MM.1S (cell line): ENCODE measurements around the gene UBTD1.

Experiments
- DNase-seq: peaks from one replicate; pipeline ENCODE4 v3.0.0-alpha.2; 2015
- H2AFZ ChIP-seq: fragments of 300-600 bp; sonication (generic); 2 replicates; pipeline ENCODE4 v1.6.0; 2016; ENCODE audit warnings: antibody characterized with exemption, low read length
- H3F3A ChIP-seq: fragments of 300-600 bp; sonication (generic); 2 replicates; pipeline ENCODE4 v1.6.1; 2016; ENCODE audit warnings: mild to moderate bottlenecking, antibody characterized with exemption, low read length, moderate library complexity, mixed read lengths; ENCODE audit not compliant: insufficient read depth
- H3K27ac ChIP-seq: fragments of 300-600 bp; sonication (generic); 2 replicates; pipeline ENCODE4 v1.5.1; 2016; ENCODE audit warnings: mild to moderate bottlenecking, low read length
- H3K27me3 ChIP-seq: fragments of 300-600 bp; sonication (generic); replicated peaks from 2 replicates; pipeline ENCODE4 v1.6.0; 2016; ENCODE audit warnings: low read length; ENCODE audit not compliant: insufficient read depth
- H3K36me3 ChIP-seq: fragments of 300-600 bp; sonication (generic); replicated peaks from 2 replicates; pipeline ENCODE4 v1.6.1; 2016; ENCODE audit warnings: mild to moderate bottlenecking, low read length, mixed read lengths; ENCODE audit not compliant: insufficient read depth
- H3K4me1 ChIP-seq: fragments of 300-600 bp; sonication (generic); 2 replicates; pipeline ENCODE4 v1.6.1; 2016; ENCODE audit warnings: low read length, mixed read lengths
- H3K4me2 ChIP-seq: fragments of 300-600 bp; sonication (generic); 2 replicates; pipeline ENCODE4 v1.6.0; 2016; ENCODE audit warnings: low read depth, low read length
- H3K4me3 ChIP-seq: fragments of 300-600 bp; sonication (generic); 2 replicates; pipeline ENCODE4 v1.5.1; 2016; ENCODE audit warnings: low read length, mixed read lengths
- H3K79me2 ChIP-seq: fragments of 300-600 bp; sonication (generic); 2 replicates; pipeline ENCODE4 v1.6.1; 2016; ENCODE audit warnings: mixed run types, low read length, mixed read lengths
- H3K9ac ChIP-seq: fragments of 300-600 bp; sonication (generic); 2 replicates; pipeline ENCODE4 v1.6.1; 2016; ENCODE audit warnings: low read length, mixed read lengths
- H3K9me2 ChIP-seq: fragments of 300-600 bp; sonication (generic); replicated peaks from 2 replicates; pipeline ENCODE4 v1.6.1; 2016; ENCODE audit warnings: mild to moderate bottlenecking, low read length, mixed read lengths; ENCODE audit not compliant: insufficient read depth
- H3K9me3 ChIP-seq: fragments of 300-600 bp; sonication (generic); replicated peaks from 2 replicates; pipeline ENCODE4 v1.6.1; 2016; ENCODE audit warnings: mild to moderate bottlenecking, low read length, mixed read lengths; ENCODE audit not compliant: insufficient read depth
- H4K20me1 ChIP-seq: fragments of 300-600 bp; sonication (generic); 2 replicates; pipeline ENCODE4 v1.6.1; 2016; ENCODE audit warnings: mild to moderate bottlenecking, low read length, moderate library complexity, mixed read lengths; ENCODE audit not compliant: insufficient read depth
- EZH2 ChIP-seq: fragments of 300-600 bp; sonication (generic); optimal IDR thresholded peaks from 2 replicates; pipeline ENCODE3; 2017; ENCODE audit warnings: low read depth, mild to moderate bottlenecking, antibody characterized with exemption, low read length, mixed read lengths
- EZH2phosphoT487 ChIP-seq: fragments of 300-600 bp; sonication (generic); IDR thresholded peaks from 2 replicates; pipeline ENCODE4 v1.6.1; 2018; ENCODE audit warnings: antibody characterized with exemption, low read length
- TF ChIP-seq, protein P1 (sequence below): fragments of 300-600 bp; sonication (generic); IDR thresholded peaks from 2 replicates; pipeline ENCODE4 v1.5.1; 2016; ENCODE audit warnings: antibody characterized with exemption, low read length, mixed read lengths

The UBTD1 gene

DNA sequence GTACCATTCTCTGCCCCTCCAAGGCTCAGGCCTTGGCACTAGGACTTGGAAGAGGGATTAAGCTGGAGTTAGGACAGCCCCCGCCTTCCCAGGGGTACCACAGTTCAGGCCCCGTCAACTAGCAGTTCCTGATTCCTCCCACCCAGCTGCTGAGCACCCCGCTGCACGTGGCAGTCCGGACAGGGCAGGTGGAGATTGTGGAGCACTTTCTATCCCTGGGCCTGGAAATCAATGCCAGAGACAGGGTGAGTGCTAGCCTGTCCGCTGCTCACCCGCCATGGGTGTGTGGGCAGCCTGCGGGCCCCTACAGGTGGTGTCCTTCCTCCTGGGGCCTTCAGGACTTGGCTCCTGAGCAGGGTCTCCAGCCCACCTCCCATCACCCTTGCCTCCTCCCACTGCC, 83.4 kb downstream of the UBTD1 start:
- no peaks in the 10 kb centered on the region for H3K27me3 ChIP-seq
- H3K4me3 ChIP-seq: no peak overlapping the region
- H3K79me2 ChIP-seq: no peaks in the 10 kb centered on the region
- H3K4me1 ChIP-seq: no peaks in the 10 kb centered on the region
- no peaks in the 10 kb centered on the region for H3F3A ChIP-seq
- H3K9me3 ChIP-seq: no peaks in the 10 kb centered on the region
- no peak overlapping the region for H2AFZ ChIP-seq
- H3K36me3 ChIP-seq: no peaks in the 10 kb centered on the region
- no peak overlapping the region for H3K27ac ChIP-seq
- TF ChIP-seq EZH2phosphoT487 (no peak), EZH2 (no peak)
- TF ChIP-seq, protein P1, sequence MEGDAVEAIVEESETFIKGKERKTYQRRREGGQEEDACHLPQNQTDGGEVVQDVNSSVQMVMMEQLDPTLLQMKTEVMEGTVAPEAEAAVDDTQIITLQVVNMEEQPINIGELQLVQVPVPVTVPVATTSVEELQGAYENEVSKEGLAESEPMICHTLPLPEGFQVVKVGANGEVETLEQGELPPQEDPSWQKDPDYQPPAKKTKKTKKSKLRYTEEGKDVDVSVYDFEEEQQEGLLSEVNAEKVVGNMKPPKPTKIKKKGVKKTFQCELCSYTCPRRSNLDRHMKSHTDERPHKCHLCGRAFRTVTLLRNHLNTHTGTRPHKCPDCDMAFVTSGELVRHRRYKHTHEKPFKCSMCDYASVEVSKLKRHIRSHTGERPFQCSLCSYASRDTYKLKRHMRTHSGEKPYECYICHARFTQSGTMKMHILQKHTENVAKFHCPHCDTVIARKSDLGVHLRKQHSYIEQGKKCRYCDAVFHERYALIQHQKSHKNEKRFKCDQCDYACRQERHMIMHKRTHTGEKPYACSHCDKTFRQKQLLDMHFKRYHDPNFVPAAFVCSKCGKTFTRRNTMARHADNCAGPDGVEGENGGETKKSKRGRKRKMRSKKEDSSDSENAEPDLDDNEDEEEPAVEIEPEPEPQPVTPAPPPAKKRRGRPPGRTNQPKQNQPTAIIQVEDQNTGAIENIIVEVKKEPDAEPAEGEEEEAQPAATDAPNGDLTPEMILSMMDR: no peak
- no peaks in the 10 kb centered on the region for H4K20me1 ChIP-seq
- no peak overlapping the region for H3K4me2 ChIP-seq
- DNase-seq: no peak
- H3K9ac ChIP-seq: no peak overlapping the region
- no peaks in the 10 kb centered on the region for H3K9me2 ChIP-seq

DNA sequence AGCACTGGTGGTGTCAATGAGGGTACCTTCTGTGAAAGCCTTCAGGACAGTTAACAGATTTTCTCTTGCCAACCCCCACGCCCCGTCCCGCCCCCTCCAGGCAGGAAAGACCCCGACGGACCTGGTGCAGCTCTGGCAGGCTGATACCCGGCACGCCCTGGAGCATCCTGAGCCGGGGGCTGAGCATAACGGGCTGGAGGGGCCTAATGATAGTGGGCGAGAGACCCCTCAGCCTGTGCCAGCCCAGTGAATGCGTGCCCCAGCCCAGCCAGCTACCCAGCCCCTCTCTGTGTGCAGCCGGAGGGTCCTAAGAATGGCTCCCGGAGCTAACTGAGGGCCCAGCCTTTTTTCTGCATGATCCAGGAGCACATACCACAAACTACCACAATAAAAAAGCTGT, 84.8 kb downstream of the UBTD1 start:
- H4K20me1 ChIP-seq: no peaks in the 10 kb centered on the region
- no peak overlapping the region for H3K4me2 ChIP-seq
- no peaks in the 10 kb centered on the region for H3K36me3 ChIP-seq
- no peaks in the 10 kb centered on the region for H3K4me1 ChIP-seq
- no peaks in the 10 kb centered on the region for H3F3A ChIP-seq
- H3K27ac ChIP-seq: no peak overlapping the region
- H3K9ac ChIP-seq: no peak overlapping the region
- H3K4me3 ChIP-seq: no peak overlapping the region
- H3K27me3 ChIP-seq: no peaks in the 10 kb centered on the region
- H2AFZ ChIP-seq: 0 out of 2 replicates have a peak overlapping the region, but pooled peaks have one; percentile 42
- TF ChIP-seq EZH2phosphoT487 (no peak), EZH2 (no peak)
- TF ChIP-seq, protein P1: no peak
- H3K9me3 ChIP-seq: no peaks in the 10 kb centered on the region
- H3K79me2 ChIP-seq: no peaks in the 10 kb centered on the region
- H3K9me2 ChIP-seq: no peaks in the 10 kb centered on the region
- DNase-seq: no peak

- no peak within 1 kb of the TSS for H3K9ac ChIP-seq
- no peak for DNase-seq
- H3F3A ChIP-seq: no peaks in the 10 kb centered on the region
- H3K36me3 ChIP-seq: no peaks in the 10 kb centered on the region
- H3K79me2 ChIP-seq: no peaks in the 10 kb centered on the region
- no peaks in the 10 kb centered on the region for H3K27me3 ChIP-seq
- no peaks in the 10 kb centered on the region for H3K9me2 ChIP-seq
- H3K4me3 ChIP-seq: no peak within 1 kb of the TSS
- no peak for TF ChIP-seq EZH2
- 0 out of 2 replicates have a peak within 1 kb of the TSS, but pooled peaks have one; percentile 42 for H2AFZ ChIP-seq
- H3K27ac ChIP-seq: no peak within 1 kb of the TSS
- no peaks in the 10 kb centered on the region for H3K4me1 ChIP-seq
- H3K9me3 ChIP-seq: no peaks in the 10 kb centered on the region
- no peaks in the 10 kb centered on the region for H4K20me1 ChIP-seq
- H3K4me2 ChIP-seq: no peak within 1 kb of the TSS
Observed at GRCh38 chr10:97584060-97584797, 85.5 kb downstream of the UBTD1 start, which contains the start of gene HOGA1. Gene HOGA1, plus strand, starts transcription at chr10:97584389. Its CDS starts 315 bp downstream, at chr10:97584704.

DNA sequence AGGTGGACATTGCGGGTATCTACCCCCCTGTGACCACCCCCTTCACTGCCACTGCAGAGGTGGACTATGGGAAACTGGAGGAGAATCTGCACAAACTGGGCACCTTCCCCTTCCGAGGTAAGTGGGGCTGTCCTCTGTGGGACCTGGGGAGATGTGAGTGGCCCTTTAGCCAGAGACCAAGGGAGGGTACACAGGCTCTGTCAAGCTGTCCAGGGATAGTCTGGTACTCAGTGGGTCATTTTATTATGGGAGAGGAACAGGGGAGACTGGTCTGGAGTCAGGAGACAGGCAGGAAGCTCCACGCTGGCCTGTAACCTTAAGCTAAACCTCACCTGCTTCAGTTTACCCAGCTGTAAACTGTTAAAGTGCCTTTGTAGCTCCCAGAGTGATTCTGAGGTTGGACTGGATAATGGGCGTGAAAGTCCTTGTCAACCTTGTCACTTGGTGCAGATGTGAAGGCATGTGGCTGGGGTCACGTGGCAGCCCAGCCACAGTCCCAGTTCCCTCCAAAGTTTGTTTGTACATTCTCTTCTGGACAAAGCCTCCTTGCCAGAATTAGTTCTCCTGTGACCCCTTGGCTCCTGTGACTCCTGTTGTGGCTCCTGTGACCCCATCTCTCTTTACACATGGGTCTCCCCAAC, 86.2 kb downstream of the UBTD1 start:
- no peak overlapping the region for H3K27ac ChIP-seq

More for the DNA sequence above, 86.2 kb downstream of the UBTD1 start:
- Histone ChIP-seq H3K4me2 (no peak overlapping the region), H3K9me3 (no peaks in the 10 kb centered on the region), H3K9me2 (no peaks in the 10 kb centered on the region), H3F3A (no peaks in the 10 kb centered on the region), H3K27me3 (no peaks in the 10 kb centered on the region), H3K9ac (no peak overlapping the region), H2AFZ (no peak overlapping the region), H3K4me1 (no peaks in the 10 kb centered on the region), H3K4me3 (no peak overlapping the region), H4K20me1 (no peaks in the 10 kb centered on the region), H3K36me3 (no peaks in the 10 kb centered on the region), H3K79me2 (no peaks in the 10 kb centered on the region)
- TF ChIP-seq, protein P1: no peak
- no peak for TF ChIP-seq EZH2
- no peak for DNase-seq
